H1 (cell line): Measurements from ENCODE around the gene TIMM8B. TPM values are rescaled to one million over a fixed set of nuclear protein-coding genes. Genes with fewer than 3 reads are reported as not detected.

ENCODE experiments used
- KDM5A ChIP-seq: fragments of 200-600 bp; IDR thresholded peaks from 2 replicates; pipeline ENCODE4 v1.7.1; 2012; ENCODE audit warnings: mild to moderate bottlenecking, low read length, inconsistent platforms, mixed read lengths
- RAD21 ChIP-seq, 2 experiments: IDR thresholded peaks in 1 of 2; conservative IDR thresholded peaks in 1 of 2; 2 replicates each; pipeline ENCODE4 v1.6.1; 2011; ENCODE audit warnings: low read depth in 2 of 2, low read length in 2 of 2, improper control_type of control experiment in 1 of 2, inconsistent platforms in 1 of 2, mild to moderate bottlenecking in 1 of 2, moderate library complexity in 1 of 2
- TAF7 ChIP-seq: optimal IDR thresholded peaks from 2 replicates; pipeline ENCODE3; 2011; ENCODE audit warnings: low read depth, mild to moderate bottlenecking, inconsistent platforms, low read length, moderate library complexity, borderline replicate concordance
- TBP ChIP-seq: IDR thresholded peaks from 2 replicates; pipeline ENCODE4 v1.6.1; 2011; ENCODE audit warnings: low read depth, low read length, improper control_type of control experiment
- polyA plus RNA-seq, 7 experiments: library from polyadenylated mRNA; depleted of rRNA in 3 of 7; stranded (reverse) in 5 of 7; unstranded in 2 of 7; fragments of >200 nt in 5 of 7; fragments of 200-250 nt in 2 of 7; gene quantifications; 1 replicate in 5 of 7; 2 replicates in 1 of 7; 4 replicates in 1 of 7; pipeline versions ENCODE4 v1.2.1 to v1.2.3, GENCODE V29; 2011 to 2013; ENCODE audit warnings: missing spikeins in 2 of 7, mixed read lengths in 2 of 7
- total RNA-seq: library from RNA; stranded (reverse); fragmentation: NEBNext Ultra II Directional; extraction: Animal tissue kit (Norgen Biotek cat#: 25700); gene quantifications from 2 replicates; pipeline ENCODE4 v1.2.1, GENCODE V29; 2021

Gene TIMM8B
- total and polyA plus RNA-seq, 2 of the 8 experiments (the other 6 are each of a cell fraction or from before 2014, with no cell fraction given) = 93.7 to 143 TPM

DNA sequence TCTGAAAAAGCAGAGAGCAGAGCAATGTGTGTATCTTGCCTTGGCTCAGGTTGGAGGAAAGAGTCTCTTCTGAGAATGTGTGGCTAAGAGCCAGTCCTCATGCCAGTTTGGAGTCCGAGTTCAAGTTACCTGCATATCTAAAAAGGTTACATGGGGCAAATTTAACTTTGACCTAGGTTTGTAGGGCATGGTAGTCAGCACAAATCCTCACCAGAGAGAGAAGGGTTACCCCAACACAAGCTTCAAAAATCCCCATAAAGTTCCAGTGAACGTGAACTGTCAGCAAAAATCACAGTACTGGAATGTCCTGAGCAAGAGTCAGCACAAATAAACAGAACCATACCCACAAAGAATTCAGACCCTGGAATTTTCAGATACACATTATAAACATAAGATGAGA is 13.9 kb upstream of the TIMM8B start (continued):
- no peak for TF ChIP-seq TBP
- TF ChIP-seq TAF7 = no peak
- TF ChIP-seq KDM5A = no peak
- TF ChIP-seq RAD21 (IDR thresholded peaks at IDR 0.05 in 1 of 2, conservative IDR thresholded peaks at IDR 0.05 in 1 of 2; ENCODE audit: low read depth in 2 of 2, low read length in 2 of 2) = no peak
